RWPE1 (cell line): ENCODE results near the gene SDR39U1.

Source experiments
- CTCF ChIA-PET: fragments of 350-600 bp; sonication (Branson Sonifier 250); formaldehyde crosslinking; extraction: SDS; loops from one replicate; lab custom pipeline; 2021; lab: Yijun Ruan, JAX
- POLR2A ChIA-PET: fragments of 400-600 bp; formaldehyde crosslinking; extraction: SDS; loops from one replicate; lab custom pipeline; 2020; ENCODE audit warnings: antibody characterized with exemption; ENCODE audit not compliant: low non-redundant PET; lab: Yijun Ruan, JAX
- DNase-seq: peaks from one replicate; pipeline ENCODE4 v3.0.0; 2012; ENCODE audit warnings: low spot score
- H3K27ac ChIP-seq: fragments of 450-650 bp; 2 replicates; pipeline ENCODE4 v1.5.1; 2017
- TF ChIP-seq, protein P1 (sequence below): fragments of 450-650 bp; conservative IDR thresholded peaks from 2 replicates; pipeline ENCODE4 v1.5.1; 2017; ENCODE audit warnings: low read depth, mild to moderate bottlenecking

SDR39U1 gene

GRCh38 chr14:24432259-24433131 lies 10.1 kb downstream of the SDR39U1 start:
- no peak for DNase-seq
- TF ChIP-seq, protein P1, sequence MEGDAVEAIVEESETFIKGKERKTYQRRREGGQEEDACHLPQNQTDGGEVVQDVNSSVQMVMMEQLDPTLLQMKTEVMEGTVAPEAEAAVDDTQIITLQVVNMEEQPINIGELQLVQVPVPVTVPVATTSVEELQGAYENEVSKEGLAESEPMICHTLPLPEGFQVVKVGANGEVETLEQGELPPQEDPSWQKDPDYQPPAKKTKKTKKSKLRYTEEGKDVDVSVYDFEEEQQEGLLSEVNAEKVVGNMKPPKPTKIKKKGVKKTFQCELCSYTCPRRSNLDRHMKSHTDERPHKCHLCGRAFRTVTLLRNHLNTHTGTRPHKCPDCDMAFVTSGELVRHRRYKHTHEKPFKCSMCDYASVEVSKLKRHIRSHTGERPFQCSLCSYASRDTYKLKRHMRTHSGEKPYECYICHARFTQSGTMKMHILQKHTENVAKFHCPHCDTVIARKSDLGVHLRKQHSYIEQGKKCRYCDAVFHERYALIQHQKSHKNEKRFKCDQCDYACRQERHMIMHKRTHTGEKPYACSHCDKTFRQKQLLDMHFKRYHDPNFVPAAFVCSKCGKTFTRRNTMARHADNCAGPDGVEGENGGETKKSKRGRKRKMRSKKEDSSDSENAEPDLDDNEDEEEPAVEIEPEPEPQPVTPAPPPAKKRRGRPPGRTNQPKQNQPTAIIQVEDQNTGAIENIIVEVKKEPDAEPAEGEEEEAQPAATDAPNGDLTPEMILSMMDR = no peak
- ChIA-PET CTCF (interaction anchor here (1.0 to 5.3 kb wide), 10 partner anchors 13 to 133 kb away, joined by 3 to 94 read pairs (median 8); partner anchors contain the start of genes ADCY4, DHRS1 and NOP9), POLR2A (interaction anchor here (1.1 to 3.3 kb wide), 2 partner anchors 99 to 104 kb away, joined by 3 to 11 read pairs; no protein-coding TSS in a partner anchor)
- H3K27ac ChIP-seq = peak overlapping the region; percentile 91

- ChIA-PET POLR2A (interaction anchor here (0.6 to 3.3 kb wide), 3 partner anchors 96 to 104 kb away, joined by 3 to 11 read pairs (median 5); no protein-coding TSS in a partner anchor), CTCF (interaction anchor here (0.6 to 5.3 kb wide), 24 partner anchors 10 to 1143 kb away, joined by 3 to 94 read pairs (median 5); partner anchors contain the start of genes ADCY4, DHRS1 and NOP9)
Measured at GRCh38 chr14:24431569-24432258, 10.9 kb downstream of the SDR39U1 start.

GRCh38 chr14:24430682-24431568 lies 11.7 kb downstream of the SDR39U1 start:
- TF ChIP-seq, protein P1 = no peak
- ChIA-PET POLR2A (interaction anchor here (0.6 to 3.3 kb wide), 6 partner anchors 35 to 103 kb away, joined by 3 to 11 read pairs (median 4); no protein-coding TSS in a partner anchor), CTCF (interaction anchor here (0.6 to 5.3 kb wide), 26 partner anchors 11 to 1142 kb away, joined by 3 to 94 read pairs (median 4); partner anchors contain the start of genes ADCY4, DHRS1 and NOP9)
- H3K27ac ChIP-seq = peak overlapping the region; percentile 91
- DNase-seq = no peak

More at GRCh38 chr14:24431569-24432258, 10.9 kb downstream of the SDR39U1 start:
- TF ChIP-seq, protein P1 = peak; percentile 93
- peak; percentile 87 for DNase-seq
- peak overlapping the region; percentile 91 for H3K27ac ChIP-seq

DNA sequence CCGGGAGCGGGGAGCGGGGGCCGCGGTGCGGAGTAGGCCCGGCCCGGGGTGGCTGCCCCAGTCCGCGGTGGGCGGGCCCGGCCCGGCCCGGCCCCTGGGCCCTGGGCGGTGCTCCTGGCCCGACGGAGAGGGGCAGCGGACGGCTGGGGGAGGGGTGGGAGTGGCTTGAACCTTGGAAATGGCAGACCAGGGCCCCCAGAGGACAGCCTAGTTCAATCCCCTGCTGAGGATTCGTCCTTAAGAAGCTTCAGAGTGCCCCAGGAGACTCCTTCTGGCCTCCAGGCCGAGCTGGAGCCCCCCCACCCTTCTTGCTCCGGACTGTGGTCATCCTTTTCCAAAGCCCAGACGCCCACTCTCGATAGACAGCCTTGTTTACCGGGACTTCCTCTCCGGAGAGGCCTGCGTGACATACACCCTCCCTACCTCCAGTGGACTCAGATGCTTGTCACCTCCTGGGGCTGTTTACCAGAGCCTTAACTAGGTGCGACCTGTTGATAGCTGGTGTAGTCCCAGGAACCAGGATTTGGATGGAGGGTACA lies 12.4 kb downstream of the SDR39U1 start:
- H3K27ac ChIP-seq = peak overlapping the region; percentile 91
- ChIA-PET CTCF (interaction anchor here (1.1 to 5.3 kb wide), 5 partner anchors 11 to 140 kb away, joined by 3 to 94 read pairs (median 6); partner anchors contain the start of gene ADCY4), POLR2A (interaction anchor here (0.7 to 3.3 kb wide), 6 partner anchors 34 to 120 kb away, joined by 3 to 11 read pairs (median 4); partner anchors contain the start of gene LTB4R2)
- TF ChIP-seq, protein P1 = no peak
- peak; percentile 67 for DNase-seq

- DNase-seq = peak; percentile 89
- ChIA-PET CTCF (interaction anchor here (0.6 to 5.3 kb wide), 3 partner anchors 95 to 338 kb away, joined by 3 to 94 read pairs (median 5); partner anchors contain the start of gene ADCY4), POLR2A (interaction anchor here (0.8 to 3.3 kb wide), 5 partner anchors 51 to 119 kb away, joined by 3 to 11 read pairs (median 4); partner anchors contain the start of gene LTB4R2)
- TF ChIP-seq, protein P1 = no peak
- peak within 1 kb of the TSS; percentile 91 for H3K27ac ChIP-seq
Measured at GRCh38 chr14:24429395-24430142, 13.0 kb downstream of the SDR39U1 start, which contains the start of the genes CBLN3 and KHNYN. CBLN3 (minus strand) TSS chr14:24429668; CDS start chr14:24429054, 614 bp downstream. KHNYN (plus strand) TSS chr14:24429954; CDS start chr14:24430731, 777 bp downstream.
